ENCODE measurements around the gene AQR. TPM values are rescaled to one million over a fixed set of nuclear protein-coding genes. Genes with fewer than 3 reads are reported as not detected.

The AQR gene
- total RNA-seq, 1 experiment from 2014 or later = 30.7 TPM

GRCh38 chr15:34941831-34942230 lies 27.7 kb downstream of the AQR start:
- Histone ChIP-seq H3K36me3 (ENCODE audit: control insufficient read depth in 1 of 2, insufficient read depth in 2 of 2, low read length in 2 of 2) (peaks cover 13 to 27% of the 10 kb centered on the region in 2 experiments; a peak in 3 of 4 replicates), H4K20me1 (ENCODE audit: insufficient read depth) (no peaks in the 10 kb centered on the region), H3K9me3 (ENCODE audit: control insufficient read depth in 1 of 2, insufficient read depth in 1 of 2, low read depth in 1 of 2, low read length in 2 of 2) (no peaks in the 10 kb centered on the region), H3K27me3 (ENCODE audit: insufficient read depth, low read length) (no peaks in the 10 kb centered on the region), H3K27ac (ENCODE audit: low read depth, low read length) (no peak overlapping the region), H3K4me1 (ENCODE audit: control insufficient read depth in 1 of 2, insufficient read depth in 2 of 2, low read length in 2 of 2) (no peaks in the 10 kb centered on the region), H3K79me2 (ENCODE audit: insufficient read depth, low read length) (no peaks in the 10 kb centered on the region), H3K9ac (ENCODE audit: low read length) (no peak overlapping the region), H3K4me2 (ENCODE audit: low read length) (no peak overlapping the region), H3K4me3 (replicated peaks in 1 of 2; ENCODE audit: low read depth in 1 of 2, low read length in 2 of 2) (no peak overlapping the region), H2AFZ (ENCODE audit: low read depth, low read length, poor library complexity, severe bottlenecking) (no peak overlapping the region), H3K9me2 (ENCODE audit: insufficient read depth) (no peaks in the 10 kb centered on the region)
- no peak for TF ChIP-seq CEBPB (IDR thresholded peaks at IDR 0.05; ENCODE audit: low read depth)
- TF ChIP-seq SIN3A (IDR thresholded peaks at IDR 0.05; ENCODE audit: low read depth) = no peak
- TF ChIP-seq ELF1 (IDR thresholded peaks at IDR 0.05; ENCODE audit: borderline replicate concordance, low read depth) = no peak
- no peak for TF ChIP-seq EZH2phosphoT487 (IDR thresholded peaks at IDR 0.05; ENCODE audit: borderline replicate concordance)
- TF ChIP-seq ATF3 (IDR thresholded peaks at IDR 0.05) = no peak
- no peak for TF ChIP-seq ZFX (IDR thresholded peaks at IDR 0.05)
- intact Hi-C loops (cut with micrococcal nuclease) = no loop called here
- no TSS peak for BruUV-seq (replicated peaks)
- ChIA-PET POLR2A (no interaction called here), RAD21 (ENCODE audit: low non-redundant PET in 1 of 2, low total read pairs in 2 of 2, uncharacterized antibody in 2 of 2, unreplicated experiment in 2 of 2) (no interaction called here), CTCF (no interaction called here)
- DNase-seq (ENCODE audit: low read depth, low spot score) (no peak), ATAC-seq (no peak)

GRCh38 chr15:34941185-34941698 lies 28.3 kb downstream of the AQR start:
- no peak overlapping the region for H3K4me2 ChIP-seq (ENCODE audit: low read length)
- TF ChIP-seq POLR2AphosphoS5 (IDR thresholded peaks at IDR 0.05; ENCODE audit: low read depth, low read length) (no peak), EZH2 (IDR thresholded peaks at IDR 0.05) (no peak), ZBTB33 (IDR thresholded peaks at IDR 0.05; ENCODE audit: extremely low read depth, insufficient replicate concordance, low read length) (no peak), RAD21 (IDR thresholded peaks at IDR 0.05; ENCODE audit: low read depth) (no peak), ELF1 (IDR thresholded peaks at IDR 0.05; ENCODE audit: borderline replicate concordance, low read depth) (no peak), SP1 (IDR thresholded peaks at IDR 0.05; ENCODE audit: low read depth) (no peak), JUND (IDR thresholded peaks at IDR 0.05) (no peak), SIN3A (IDR thresholded peaks at IDR 0.05; ENCODE audit: low read depth) (no peak)
- TF ChIP-seq, protein P1, sequence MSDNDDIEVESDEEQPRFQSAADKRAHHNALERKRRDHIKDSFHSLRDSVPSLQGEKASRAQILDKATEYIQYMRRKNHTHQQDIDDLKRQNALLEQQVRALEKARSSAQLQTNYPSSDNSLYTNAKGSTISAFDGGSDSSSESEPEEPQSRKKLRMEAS (IDR thresholded peaks at IDR 0.05) = no peak
- no TSS peak for BruUV-seq (replicated peaks)
- CTCF ChIA-PET = interaction anchor here (0.9 kb wide), 1 partner anchor 233 kb away, joined by 3 read pairs; no protein-coding TSS in a partner anchor
- no peaks in the 10 kb centered on the region for H3K4me1 ChIP-seq (ENCODE audit: control insufficient read depth in 1 of 2, insufficient read depth in 2 of 2, low read length in 2 of 2)
- no peaks in the 10 kb centered on the region for H3K9me2 ChIP-seq (ENCODE audit: insufficient read depth)
- no peak overlapping the region for H3K4me3 ChIP-seq (replicated peaks in 1 of 2; ENCODE audit: low read depth in 1 of 2, low read length in 2 of 2)
- intact Hi-C loops (cut with micrococcal nuclease) = no loop called here
- no peak overlapping the region for H3K9ac ChIP-seq (ENCODE audit: low read length)
- no peaks in the 10 kb centered on the region for H3K27me3 ChIP-seq (ENCODE audit: insufficient read depth, low read length)
- H4K20me1 ChIP-seq (ENCODE audit: insufficient read depth) = no peaks in the 10 kb centered on the region
- no peak overlapping the region for H3K27ac ChIP-seq (ENCODE audit: low read depth, low read length)
- ATAC-seq (no peak), DNase-seq (ENCODE audit: low read depth, low spot score) (no peak)
- H3K79me2 ChIP-seq (ENCODE audit: insufficient read depth, low read length) = no peaks in the 10 kb centered on the region
- no peaks in the 10 kb centered on the region for H3K9me3 ChIP-seq (ENCODE audit: control insufficient read depth in 1 of 2, insufficient read depth in 1 of 2, low read depth in 1 of 2, low read length in 2 of 2)
- no peak overlapping the region for H2AFZ ChIP-seq (ENCODE audit: low read depth, low read length, poor library complexity, severe bottlenecking)
- RAD21 ChIA-PET (ENCODE audit: low non-redundant PET in 1 of 2, low total read pairs in 2 of 2, uncharacterized antibody in 2 of 2, unreplicated experiment in 2 of 2) = no interaction called here
- POLR2A ChIA-PET = no interaction called here
- peaks cover 13 to 27% of the 10 kb centered on the region in 2 experiments; a peak in 3 of 4 replicates for H3K36me3 ChIP-seq (ENCODE audit: control insufficient read depth in 1 of 2, insufficient read depth in 2 of 2, low read length in 2 of 2)
